Thyroid gland (tissue), 4 donors: ENCODE data around the gene ACOX2. TPM values are rescaled to one million over a fixed set of nuclear protein-coding genes. Genes with fewer than 3 reads are reported as not detected.
A peak's percentile ranks its signal among the peaks of the same experiment; 100 is the strongest.

Experiments
- DNase-seq, 2 donors: peaks; one replicate each; pipeline ENCODE4 v3.0.0-alpha.2; 2019
- H3K27ac ChIP-seq, 3 donors: fragments of 200-600 bp; sonication (generic); 1 replicate in 2 of 3; 2 replicates in 1 of 3; pipeline ENCODE4 v1.5.1; 2016 to 2019; ENCODE audit warnings: mild to moderate bottlenecking in 1 of 3, moderate library complexity in 1 of 3
- H3K27me3 ChIP-seq: fragments of 200-600 bp; sonication (generic); one replicate; pipeline ENCODE4 v1.5.1; 2019
- H3K36me3 ChIP-seq, 2 donors: fragments of 200-600 bp; sonication (generic); one replicate each; pipeline ENCODE4 v1.5.1; 2016 to 2019
- H3K4me1 ChIP-seq, 2 donors: fragments of 200-600 bp; sonication (generic); one replicate each; pipeline ENCODE4 v1.5.1; 2017 to 2019
- H3K4me3 ChIP-seq, 3 donors: fragments of 200-600 bp; sonication (generic); replicated peaks in 1 of 3; 1 replicate in 2 of 3; 2 replicates in 1 of 3; pipeline ENCODE4 v1.5.1; 2016; ENCODE audit warnings: mild to moderate bottlenecking in 1 of 3
- H3K9me3 ChIP-seq: fragments of 200-600 bp; sonication (generic); one replicate; pipeline ENCODE4 v1.5.1; 2017
- POLR2A ChIP-seq, 2 donors: fragments of 450-650 bp; IDR thresholded peaks; one replicate each; pipeline ENCODE4 v1.6.1; 2017; ENCODE audit warnings: antibody characterized with exemption in 2 of 2, mild to moderate bottlenecking in 2 of 2, moderate library complexity in 1 of 2
- WGBS, 2 donors: methylation state at CpG; one replicate each; pipeline ENCODE4 v1.1.5; 2017; 5-methylcytosine and 5-hydroxymethylcytosine counted together
- intact Hi-C: fragments of 100-400 bp; cut with DNase I; formaldehyde crosslinking; loops from one replicate; pipeline ENCODE4 v1.15.1; 2023
- total RNA-seq, 4 donors: library from RNA; depleted of rRNA; stranded (reverse); fragments of >200 nt; gene quantifications; one replicate each; pipeline ENCODE4 v1.2.3, GENCODE V29; 2016
- TF ChIP-seq, protein P1 (sequence below), 6 experiments: fragments of 200-600 bp in 3 of 6; fragments of 450-650 bp in 3 of 6; sonication (generic) in 3 of 6; IDR thresholded peaks; one replicate each; pipeline ENCODE4 v1.5.1; 2016 to 2019; ENCODE audit warnings: antibody characterized with exemption in 6 of 6, mild to moderate bottlenecking in 2 of 6, inconsistent platforms in 1 of 6, moderate library complexity in 1 of 6

ACOX2 gene
- total RNA-seq, 4 donors from 2014 or later: 17.8 to 62.2 (median 37.4) TPM

DNA sequence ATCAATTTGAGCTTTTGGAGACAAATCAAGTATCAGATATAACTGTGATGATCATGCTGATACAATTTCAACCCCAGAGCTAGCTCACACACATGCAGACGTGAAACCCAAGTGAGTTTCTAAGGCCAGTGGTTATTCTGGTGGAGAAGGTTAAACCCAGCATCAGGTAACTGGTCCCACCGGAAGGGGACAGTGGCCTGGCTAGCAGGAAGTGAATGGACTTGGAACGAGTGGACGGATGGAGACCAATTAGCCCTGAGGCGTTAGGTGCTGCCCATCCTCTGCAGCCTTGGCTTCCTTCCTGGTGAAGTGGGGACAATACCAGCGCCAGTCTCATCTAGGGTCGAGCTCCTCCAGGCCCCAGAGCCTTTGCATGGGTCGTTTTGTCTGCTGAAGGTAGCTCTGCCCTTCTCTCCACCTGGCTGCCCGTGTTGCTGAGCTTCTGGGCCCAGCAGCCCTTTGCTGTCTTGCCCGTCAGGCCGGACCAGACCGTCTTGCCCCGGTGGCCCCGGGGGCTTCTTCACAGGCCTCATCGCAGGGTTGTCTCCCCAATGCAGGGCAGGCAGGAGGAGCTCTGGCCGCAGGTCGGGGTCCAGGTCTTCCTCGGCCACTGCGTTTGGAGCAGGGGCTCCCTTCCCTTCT lies 46.0 kb downstream of the ACOX2 start:
- DNase-seq: peak; percentile 6 to 29
- 69 to 74% methylated on average over 17 to 19 of the region's 19 CpGs for WGBS, 2 donors
- intact Hi-C loops: loop anchor here (5.0 kb wide), 2 partner anchors 41 to 59 kb away; partner anchors contain the start of gene PDHB
- H3K4me3 ChIP-seq: peak overlapping the region in 2 of 3 donors; percentile 20 to 34
- H3K9me3 ChIP-seq: no peaks in the 10 kb centered on the region
- H3K4me1 ChIP-seq: peaks cover 23% of the 10 kb centered on the region in 2 donors
- TF ChIP-seq, protein P1, sequence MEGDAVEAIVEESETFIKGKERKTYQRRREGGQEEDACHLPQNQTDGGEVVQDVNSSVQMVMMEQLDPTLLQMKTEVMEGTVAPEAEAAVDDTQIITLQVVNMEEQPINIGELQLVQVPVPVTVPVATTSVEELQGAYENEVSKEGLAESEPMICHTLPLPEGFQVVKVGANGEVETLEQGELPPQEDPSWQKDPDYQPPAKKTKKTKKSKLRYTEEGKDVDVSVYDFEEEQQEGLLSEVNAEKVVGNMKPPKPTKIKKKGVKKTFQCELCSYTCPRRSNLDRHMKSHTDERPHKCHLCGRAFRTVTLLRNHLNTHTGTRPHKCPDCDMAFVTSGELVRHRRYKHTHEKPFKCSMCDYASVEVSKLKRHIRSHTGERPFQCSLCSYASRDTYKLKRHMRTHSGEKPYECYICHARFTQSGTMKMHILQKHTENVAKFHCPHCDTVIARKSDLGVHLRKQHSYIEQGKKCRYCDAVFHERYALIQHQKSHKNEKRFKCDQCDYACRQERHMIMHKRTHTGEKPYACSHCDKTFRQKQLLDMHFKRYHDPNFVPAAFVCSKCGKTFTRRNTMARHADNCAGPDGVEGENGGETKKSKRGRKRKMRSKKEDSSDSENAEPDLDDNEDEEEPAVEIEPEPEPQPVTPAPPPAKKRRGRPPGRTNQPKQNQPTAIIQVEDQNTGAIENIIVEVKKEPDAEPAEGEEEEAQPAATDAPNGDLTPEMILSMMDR (IDR thresholded peaks at IDR 0.05): no peak
- TF ChIP-seq POLR2A (IDR thresholded peaks at IDR 0.05): no peak
- peak overlapping the region; percentile 64 to 94 (median 75) for H3K27ac ChIP-seq
- no peaks in the 10 kb centered on the region for H3K36me3 ChIP-seq
- H3K27me3 ChIP-seq: no peaks in the 10 kb centered on the region

DNA sequence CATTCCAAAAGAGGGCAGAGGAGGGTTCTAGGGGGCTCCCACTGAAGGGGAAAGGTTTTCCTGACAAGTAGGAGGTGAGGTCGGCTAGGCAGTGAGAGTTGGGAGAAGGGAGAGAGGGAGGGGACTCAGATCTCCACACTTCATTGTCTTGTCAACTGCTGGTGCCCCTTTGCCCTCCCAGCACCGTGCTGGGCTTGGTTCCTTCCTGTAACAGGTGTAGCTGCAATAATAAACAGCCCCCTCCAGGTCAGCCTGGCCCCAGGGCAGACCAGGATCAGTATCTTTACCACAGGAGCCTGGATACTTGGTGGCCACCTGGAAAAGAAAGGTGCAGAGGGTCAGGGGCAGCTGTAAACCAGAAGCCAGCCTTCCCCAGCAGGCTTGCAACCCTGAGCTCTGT lies 48.0 kb downstream of the ACOX2 start:
- H3K36me3 ChIP-seq: no peaks in the 10 kb centered on the region
- no peaks in the 10 kb centered on the region for H3K27me3 ChIP-seq
- intact Hi-C loops: no loop called here
- TF ChIP-seq POLR2A (IDR thresholded peaks at IDR 0.05): no peak
- TF ChIP-seq, protein P1 (IDR thresholded peaks at IDR 0.05): no peak
- no peak overlapping the region for H3K4me3 ChIP-seq
- 16 to 46% methylated on average over 2 of the region's 2 CpGs for WGBS, 2 donors
- H3K4me1 ChIP-seq: peaks cover 11 to 19% of the 10 kb centered on the region in 2 donors
- DNase-seq: no peak
- no peak overlapping the region for H3K27ac ChIP-seq
- H3K9me3 ChIP-seq: no peaks in the 10 kb centered on the region

DNA sequence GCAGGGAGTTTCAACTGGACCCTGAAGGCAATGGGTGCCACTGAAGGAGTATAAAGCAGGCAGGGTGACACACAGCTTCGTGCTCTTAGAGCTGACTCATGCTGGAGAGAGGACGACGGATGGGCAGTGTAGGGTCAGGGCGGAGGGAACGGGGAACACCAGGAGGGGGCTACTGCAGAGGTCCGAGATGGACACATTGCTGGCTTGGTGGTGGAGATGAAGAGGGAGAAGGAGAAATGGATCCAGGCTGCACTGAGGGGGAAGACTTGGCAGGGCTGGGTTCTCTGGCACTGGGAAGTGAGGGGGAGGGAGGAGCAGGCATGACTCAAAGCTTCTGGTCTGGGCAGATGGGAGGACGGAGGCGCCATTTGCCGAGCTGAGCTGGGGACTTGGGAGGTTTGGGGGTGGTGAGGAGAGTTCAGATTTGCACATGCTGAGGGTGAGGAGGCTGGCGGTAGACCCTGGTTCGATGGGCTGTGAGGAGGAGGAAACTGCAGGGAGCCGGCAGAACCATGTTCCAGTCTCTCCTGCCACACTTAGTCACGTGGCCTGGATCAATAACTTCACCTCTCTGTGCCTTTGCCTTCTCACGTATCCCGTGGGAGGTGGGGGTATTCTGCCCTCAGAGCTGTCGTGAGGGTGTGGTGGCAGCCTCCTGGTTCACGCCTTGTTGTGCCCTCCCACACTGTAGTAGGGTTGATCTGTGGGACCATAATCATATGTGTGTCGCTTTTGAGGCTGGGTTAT lies 49.7 kb downstream of the ACOX2 start:
- no peak overlapping the region for H3K4me3 ChIP-seq

DNA sequence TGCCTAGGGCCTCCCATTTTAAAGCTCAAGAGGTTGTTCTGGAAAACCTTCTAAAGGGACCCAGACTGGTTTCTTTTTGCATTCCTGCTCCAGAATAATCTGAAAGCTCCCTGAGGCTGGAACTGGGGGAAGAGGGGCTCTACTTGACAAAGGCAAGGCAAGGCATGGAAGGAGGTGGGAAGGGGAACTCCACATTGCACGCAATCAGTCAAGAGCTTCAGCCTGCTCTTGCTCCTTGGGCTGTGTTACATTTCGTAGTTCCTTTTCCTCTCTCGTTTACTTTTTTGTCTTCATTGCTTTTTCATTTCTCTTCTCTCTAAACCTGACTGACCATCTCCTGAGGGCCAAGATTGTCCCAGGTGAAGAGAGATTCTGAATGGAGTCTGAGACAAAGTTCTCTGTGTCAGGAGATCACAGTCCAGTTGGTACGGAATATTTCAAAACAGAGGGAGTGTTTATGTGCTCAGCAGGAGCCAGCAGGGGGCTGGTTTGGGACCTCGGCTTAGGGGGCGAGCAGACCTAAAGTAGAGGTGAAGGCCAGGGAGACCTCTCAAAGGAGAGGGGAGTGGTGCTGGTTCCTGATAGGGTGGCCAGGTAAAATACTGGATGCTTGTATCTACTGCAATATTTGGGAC lies 51.1 kb downstream of the ACOX2 start:
- Histone ChIP-seq H3K27ac (no peak overlapping the region), H3K4me3 (no peak overlapping the region), H3K4me1 (no peaks in the 10 kb centered on the region), H3K36me3 (no peaks in the 10 kb centered on the region), H3K27me3 (no peaks in the 10 kb centered on the region), H3K9me3 (no peaks in the 10 kb centered on the region)
- TF ChIP-seq POLR2A (IDR thresholded peaks at IDR 0.05): no peak
- TF ChIP-seq, protein P1 (IDR thresholded peaks at IDR 0.05): no peak
- DNase-seq: no peak
- 86 to 94% methylated on average over 6 of the region's 6 CpGs for WGBS, 2 donors
- intact Hi-C loops: no loop called here

More for the DNA sequence above, 49.7 kb downstream of the ACOX2 start:
- no peak for DNase-seq
- no peaks in the 10 kb centered on the region for H3K9me3 ChIP-seq
- no peaks in the 10 kb centered on the region for H3K36me3 ChIP-seq
- TF ChIP-seq, protein P1 (IDR thresholded peaks at IDR 0.05): no peak
- TF ChIP-seq POLR2A (IDR thresholded peaks at IDR 0.05): no peak
- intact Hi-C loops: no loop called here
- no peak overlapping the region for H3K27ac ChIP-seq
- WGBS, 2 donors: 78 to 81% methylated on average over 18 of the region's 18 CpGs
- H3K4me1 ChIP-seq: peaks cover 0 to 4% of the 10 kb centered on the region in 2 donors
- no peaks in the 10 kb centered on the region for H3K27me3 ChIP-seq

DNA sequence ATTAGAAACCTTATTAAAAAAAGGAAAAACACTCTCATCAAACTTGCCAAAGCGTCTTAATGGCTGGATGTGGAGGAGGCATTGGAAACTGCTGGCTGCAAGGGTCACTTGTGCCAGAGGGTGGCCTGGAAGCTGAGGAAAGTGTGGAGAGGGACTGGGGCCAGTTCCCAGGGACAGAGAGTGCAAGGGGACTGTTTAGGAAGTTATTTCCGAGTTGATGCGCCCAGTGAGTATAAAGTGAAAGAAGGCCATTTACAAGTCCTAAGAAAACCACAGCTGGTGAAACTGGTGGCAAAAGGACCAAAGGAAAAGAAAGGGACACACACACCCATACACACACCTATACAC lies 52.3 kb downstream of the ACOX2 start:
- 81 to 82% methylated on average over 3 of the region's 3 CpGs for WGBS, 2 donors
- no peaks in the 10 kb centered on the region for H3K36me3 ChIP-seq

More for the DNA sequence above, 52.3 kb downstream of the ACOX2 start:
- Histone ChIP-seq H3K4me1 (no peaks in the 10 kb centered on the region), H3K27ac (no peak overlapping the region), H3K4me3 (no peak overlapping the region), H3K9me3 (no peaks in the 10 kb centered on the region), H3K27me3 (no peaks in the 10 kb centered on the region)
- TF ChIP-seq POLR2A (IDR thresholded peaks at IDR 0.05): no peak
- TF ChIP-seq, protein P1 (IDR thresholded peaks at IDR 0.05): no peak
- intact Hi-C loops: no loop called here
- DNase-seq: no peak
